Endothelial cell of umbilical vein (primary cell): ENCODE measurements around the gene WHRN. TPM values are rescaled to one million over a fixed set of nuclear protein-coding genes. Genes with fewer than 3 reads are reported as not detected.

Source experiments
- BruUV-seq: library from RNA; stranded (reverse); fragments of 400-500 nt; replicated peaks from 2 replicates; lab custom pipeline; 2021; lab: Mats Ljungman, UMichigan
- CTCF ChIA-PET: fragments of 300-600, 350-600 bp; sonication (Branson Sonifier 250); formaldehyde crosslinking; loops from one replicate; lab custom pipeline; 2021; ENCODE audit warnings: antibody characterized with exemption, inconsistent platforms; lab: Charles Lee
- POLR2A ChIA-PET: fragments of 300-600, 350-600 bp; sonication (Branson Sonifier 250); formaldehyde crosslinking; loops from one replicate; lab custom pipeline; 2021; ENCODE audit warnings: antibody characterized with exemption, inconsistent platforms; lab: Charles Lee
- DNase-seq: peaks from one replicate; pipeline ENCODE4 v3.0.0-alpha.2; 2011; ENCODE audit warnings: low read depth, low spot score
- FAIRE-seq: peaks from 2 replicates; lab custom pipeline; 2011; peaks lifted over from hg19 to GRCh38; lab: Jason Lieb, UNC
- H2AFZ ChIP-seq: 2 replicates; pipeline ENCODE4 v1.6.0; 2012; ENCODE audit warnings: low read depth, low read length, control low read depth, inconsistent platforms
- H3K27ac ChIP-seq: 2 replicates; pipeline ENCODE4 v1.5.1; 2011; ENCODE audit warnings: low read depth, mild to moderate bottlenecking, control low read depth, low read length, moderate library complexity; ENCODE audit not compliant: insufficient read depth
- H3K27me3 ChIP-seq, 2 experiments: 2 replicates each; pipeline versions ENCODE4 v1.6.0 to v1.6.1; 2011; ENCODE audit warnings: low read length in 2 of 2, mixed read lengths in 1 of 2; ENCODE audit not compliant: control insufficient read depth in 2 of 2, insufficient read depth in 2 of 2
- H3K36me3 ChIP-seq, 2 experiments: 2 replicates in 1 of 2; 3 replicates in 1 of 2; pipeline ENCODE4 v1.5.1; 2011; ENCODE audit warnings: low read length in 2 of 2, mild to moderate bottlenecking in 1 of 2, moderate library complexity in 1 of 2; ENCODE audit not compliant: control insufficient read depth in 2 of 2, insufficient read depth in 2 of 2; ENCODE audit errors: extremely low read depth in 1 of 2
- H3K4me1 ChIP-seq: 3 replicates; pipeline ENCODE4 v1.5.1; 2011; ENCODE audit warnings: mild to moderate bottlenecking, low read length; ENCODE audit not compliant: control insufficient read depth, insufficient read depth; ENCODE audit errors: extremely low read depth
- H3K4me2 ChIP-seq: 2 replicates; pipeline ENCODE4 v1.6.1; 2011; ENCODE audit warnings: low read length, control low read depth, mixed read lengths; ENCODE audit not compliant: insufficient read depth
- H3K4me3 ChIP-seq, 3 experiments: fragments of 200-600 bp in 1 of 3; sonication (generic), shearing (Covaris generic) in 1 of 3; replicated peaks in 1 of 3; 2 replicates each; pipeline ENCODE4 v1.5.1; 2011 to 2016; ENCODE audit warnings: control low read depth in 3 of 3, low read length in 3 of 3, mild to moderate bottlenecking in 2 of 3, inconsistent platforms in 1 of 3, low read depth in 1 of 3, moderate library complexity in 1 of 3; ENCODE audit not compliant: insufficient read depth in 1 of 3
- H3K79me2 ChIP-seq: 2 replicates; pipeline ENCODE4 v1.6.0; 2012; ENCODE audit warnings: low read length, inconsistent platforms; ENCODE audit not compliant: control insufficient read depth, insufficient read depth
- H3K9ac ChIP-seq: replicated peaks from 2 replicates; pipeline ENCODE3; 2011; ENCODE audit warnings: low read length, control low read depth; ENCODE audit not compliant: insufficient read depth; ENCODE audit errors: extremely low read depth
- H3K9me1 ChIP-seq: replicated peaks from 3 replicates; pipeline ENCODE4 v1.6.0; 2011; ENCODE audit warnings: mild to moderate bottlenecking, low read length; ENCODE audit not compliant: control insufficient read depth, insufficient read depth; ENCODE audit errors: extremely low read depth
- H3K9me3 ChIP-seq: replicated peaks from 2 replicates; pipeline ENCODE4 v1.5.1; 2012; ENCODE audit warnings: low read length, inconsistent platforms; ENCODE audit not compliant: control insufficient read depth, insufficient read depth
- H4K20me1 ChIP-seq: replicated peaks from 2 replicates; pipeline ENCODE3; 2011; ENCODE audit warnings: mild to moderate bottlenecking, low read length; ENCODE audit not compliant: control insufficient read depth, insufficient read depth; ENCODE audit errors: extremely low read depth
- CTCF ChIP-seq, 2 donors: IDR thresholded peaks; 1 replicate in 1 of 2; 2 replicates in 1 of 2; pipeline ENCODE4 v1.5.1; 2011; ENCODE audit warnings: low read length in 2 of 2, mild to moderate bottlenecking in 2 of 2, moderate library complexity in 2 of 2, control low read depth in 1 of 2, inconsistent platforms in 1 of 2, low read depth in 1 of 2; ENCODE audit not compliant: insufficient read depth in 1 of 2; ENCODE audit errors: extremely low read depth in 1 of 2
- EZH2 ChIP-seq: IDR thresholded peaks from 2 replicates; pipeline ENCODE4 v1.6.1; 2012; ENCODE audit warnings: borderline replicate concordance, low read depth, mild to moderate bottlenecking, moderate library complexity, low read length, inconsistent platforms; ENCODE audit not compliant: severe bottlenecking
- FOS ChIP-seq: IDR thresholded peaks from 2 replicates; pipeline ENCODE4 v1.6.1; 2011; ENCODE audit warnings: mild to moderate bottlenecking, low read length, moderate library complexity, borderline replicate concordance; ENCODE audit not compliant: insufficient read depth
- GATA2 ChIP-seq: IDR thresholded peaks from 2 replicates; pipeline ENCODE4 v1.7.0; 2011; ENCODE audit warnings: low read depth, mild to moderate bottlenecking, moderate library complexity, mixed read lengths, low read length; ENCODE audit not compliant: insufficient read length, insufficient read depth
- JUN ChIP-seq: IDR thresholded peaks from 2 replicates; pipeline ENCODE4 v1.6.1; 2011; ENCODE audit warnings: borderline replicate concordance, low read depth; ENCODE audit not compliant: insufficient read length, insufficient read depth
- MAX ChIP-seq: IDR thresholded peaks from 2 replicates; pipeline ENCODE4 v1.6.1; 2011; ENCODE audit not compliant: insufficient read depth, insufficient read length
- MYC ChIP-seq: IDR thresholded peaks from one replicate; pipeline ENCODE4 v1.6.1; 2011; ENCODE audit warnings: mild to moderate bottlenecking, low read depth, low read length
- POLR2A ChIP-seq: IDR thresholded peaks from 2 replicates; pipeline ENCODE4 v1.6.1; 2012; ENCODE audit warnings: low read depth, mild to moderate bottlenecking, control low read depth, low read length
- POLR2AphosphoS5 ChIP-seq: IDR thresholded peaks from 2 replicates; pipeline ENCODE4 v1.6.1; 2012; ENCODE audit warnings: low read depth, mild to moderate bottlenecking, control low read depth, low read length, moderate library complexity; ENCODE audit not compliant: insufficient read depth
- dilution Hi-C: fragments of 300-500 bp; cut with MboI; formaldehyde crosslinking; loops from one replicate; pipeline ENCODE4 v1.15.0; 2019; ENCODE audit warnings: low sequenced_read_pairs; ENCODE audit not compliant: extremely low pct_ligation_motif_present
- intact Hi-C: fragments of 100-400 bp; cut with micrococcal nuclease; formaldehyde crosslinking; loops from one replicate; pipeline ENCODE4 v1.10.0; 2022
- polyA plus RNA-seq, 4 experiments: library from polyadenylated mRNA; depleted of rRNA in 3 of 4; stranded (reverse) in 3 of 4; unstranded in 1 of 4; fragments of >200 nt; gene quantifications; 2 replicates each; pipeline versions ENCODE4 v1.2.1 to v1.2.3, GENCODE V29; 2011 to 2012; ENCODE audit warnings: missing spikeins in 1 of 4
- total RNA-seq: library from RNA; stranded (reverse); gene quantifications from 2 replicates; pipeline ENCODE4 v1.2.3, GENCODE V29; 2021

The WHRN gene
- total and polyA plus RNA-seq, 2 donors (not counting 3 experiments of a cell fraction or from before 2014, with no cell fraction given): 0.35 to 0.69 TPM

GRCh38 chr9:114357360-114357759 is 147.9 kb downstream of the WHRN start:
- DNase-seq (no peak), FAIRE-seq (no peak)
- H2AFZ ChIP-seq: no peak overlapping the region
- no peaks in the 10 kb centered on the region for H3K9me1 ChIP-seq
- no peak for TF ChIP-seq EZH2
- TF ChIP-seq CTCF (IDR thresholded peaks at IDR 0.05; ENCODE audit: extremely low read depth in 1 of 2, insufficient read depth in 1 of 2, low read depth in 1 of 2, low read length in 2 of 2): no peak
- no peak for TF ChIP-seq POLR2A
- TF ChIP-seq POLR2AphosphoS5: no peak
- TF ChIP-seq MAX: no peak
- no peak for TF ChIP-seq GATA2
- no peak for TF ChIP-seq FOS
- TF ChIP-seq JUN: no peak
- TF ChIP-seq MYC: no peak
- H3K4me1 ChIP-seq: no peaks in the 10 kb centered on the region
- no peaks in the 10 kb centered on the region for H4K20me1 ChIP-seq
- intact Hi-C loops (no loop called here), dilution Hi-C loops (no loop called here)
- no peak overlapping the region for H3K9ac ChIP-seq
- H3K27ac ChIP-seq: no peak overlapping the region
- H3K9me3 ChIP-seq: no peaks in the 10 kb centered on the region
- no peak overlapping the region for H3K4me2 ChIP-seq
- H3K27me3 ChIP-seq: no peaks in the 10 kb centered on the region
- no TSS peak for BruUV-seq
- POLR2A ChIA-PET: no interaction called here
- H3K36me3 ChIP-seq: peaks cover 7 to 39% of the 10 kb centered on the region in 2 experiments
- H3K79me2 ChIP-seq: no peaks in the 10 kb centered on the region
- H3K4me3 ChIP-seq: no peak overlapping the region
- CTCF ChIA-PET: no interaction called here
